ENCODE measurements around the gene FARSB.

DNA sequence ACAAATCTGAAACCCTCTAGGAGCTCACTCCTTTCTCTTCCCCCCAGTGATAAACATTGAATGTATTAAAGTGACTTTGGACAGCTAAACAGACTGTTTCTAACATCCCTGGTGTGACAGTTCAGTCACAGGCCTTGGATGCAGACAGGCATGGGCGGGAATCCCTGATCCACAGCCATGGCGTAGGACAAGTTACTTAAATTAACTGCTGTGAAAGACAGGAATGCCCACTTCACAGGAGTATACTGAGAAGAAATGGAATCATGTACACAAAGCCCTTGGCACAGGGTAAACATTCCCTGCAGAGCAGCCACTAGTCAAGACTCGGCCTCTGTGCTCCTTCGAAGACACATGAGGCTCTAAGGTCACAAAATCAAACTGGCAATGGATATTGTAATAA lies 34.0 kb downstream of the FARSB start:
- TF ChIP-seq, protein P1, sequence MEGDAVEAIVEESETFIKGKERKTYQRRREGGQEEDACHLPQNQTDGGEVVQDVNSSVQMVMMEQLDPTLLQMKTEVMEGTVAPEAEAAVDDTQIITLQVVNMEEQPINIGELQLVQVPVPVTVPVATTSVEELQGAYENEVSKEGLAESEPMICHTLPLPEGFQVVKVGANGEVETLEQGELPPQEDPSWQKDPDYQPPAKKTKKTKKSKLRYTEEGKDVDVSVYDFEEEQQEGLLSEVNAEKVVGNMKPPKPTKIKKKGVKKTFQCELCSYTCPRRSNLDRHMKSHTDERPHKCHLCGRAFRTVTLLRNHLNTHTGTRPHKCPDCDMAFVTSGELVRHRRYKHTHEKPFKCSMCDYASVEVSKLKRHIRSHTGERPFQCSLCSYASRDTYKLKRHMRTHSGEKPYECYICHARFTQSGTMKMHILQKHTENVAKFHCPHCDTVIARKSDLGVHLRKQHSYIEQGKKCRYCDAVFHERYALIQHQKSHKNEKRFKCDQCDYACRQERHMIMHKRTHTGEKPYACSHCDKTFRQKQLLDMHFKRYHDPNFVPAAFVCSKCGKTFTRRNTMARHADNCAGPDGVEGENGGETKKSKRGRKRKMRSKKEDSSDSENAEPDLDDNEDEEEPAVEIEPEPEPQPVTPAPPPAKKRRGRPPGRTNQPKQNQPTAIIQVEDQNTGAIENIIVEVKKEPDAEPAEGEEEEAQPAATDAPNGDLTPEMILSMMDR (IDR thresholded peaks at IDR 0.05) = no peak
- no peak for TF ChIP-seq POLR2A (IDR thresholded peaks at IDR 0.05)
